Keratinocyte (primary cell): ENCODE measurements around the gene CCNI. TPM values are rescaled to one million over a fixed set of nuclear protein-coding genes. Genes with fewer than 3 reads are reported as not detected.
"Not testable (repeated sequence)": the region's sequence is repeated elsewhere in the genome, so short reads cannot be mapped to it uniquely, and the experiment has no call there.

ENCODE experiments used
- DNase-seq: peaks from one replicate; pipeline ENCODE4 v3.0.0-alpha.2; 2011; ENCODE audit warnings: low read depth, missing footprints, low spot score
- FAIRE-seq: peaks from 2 replicates; lab custom pipeline; 2011; peaks lifted over from hg19 to GRCh38; lab: Jason Lieb, UNC
- H2AFZ ChIP-seq: 2 replicates; pipeline ENCODE4 v1.6.0; 2012; ENCODE audit warnings: low read length, control low read depth, inconsistent platforms; ENCODE audit not compliant: control insufficient read depth
- H3K27ac ChIP-seq: 2 replicates; pipeline ENCODE4 v1.5.1; 2011; ENCODE audit warnings: low read length; ENCODE audit not compliant: control insufficient read depth, insufficient read depth
- H3K27me3 ChIP-seq: 3 replicates; pipeline ENCODE4 v1.6.0; 2011; ENCODE audit warnings: low read length; ENCODE audit not compliant: control insufficient read depth, insufficient read depth; ENCODE audit errors: extremely low read depth
- H3K36me3 ChIP-seq, 2 experiments: 2 replicates in 1 of 2; 3 replicates in 1 of 2; pipeline ENCODE4 v1.5.1; 2011; ENCODE audit warnings: low read length in 2 of 2, mild to moderate bottlenecking in 1 of 2; ENCODE audit not compliant: control insufficient read depth in 2 of 2, insufficient read depth in 2 of 2; ENCODE audit errors: extremely low read depth in 1 of 2
- H3K4me1 ChIP-seq: 3 replicates; pipeline ENCODE4 v1.5.1; 2011; ENCODE audit warnings: low read length; ENCODE audit not compliant: control insufficient read depth, insufficient read depth; ENCODE audit errors: extremely low read depth
- H3K4me2 ChIP-seq: 3 replicates; pipeline ENCODE4 v1.6.0; 2011; ENCODE audit warnings: low read depth, low read length; ENCODE audit not compliant: control insufficient read depth, insufficient read depth; ENCODE audit errors: extremely low read depth
- H3K4me3 ChIP-seq, 3 experiments: fragments of 200-600 bp in 1 of 3; sonication (generic) in 1 of 3; 2 replicates in 2 of 3; 3 replicates in 1 of 3; pipeline ENCODE4 v1.5.1; 2011 to 2016; ENCODE audit warnings: low read length in 3 of 3, mild to moderate bottlenecking in 3 of 3, control low read depth in 2 of 3, inconsistent platforms in 1 of 3, low read depth in 1 of 3, mixed read lengths in 1 of 3, mixed run types in 1 of 3, moderate library complexity in 1 of 3; ENCODE audit not compliant: control insufficient read depth in 2 of 3, insufficient read depth in 2 of 3; ENCODE audit errors: extremely low read depth in 1 of 3
- H3K79me2 ChIP-seq: 2 replicates; pipeline ENCODE4 v1.6.0; 2012; ENCODE audit warnings: low read length; ENCODE audit not compliant: control insufficient read depth, insufficient read depth
- H3K9ac ChIP-seq: 3 replicates; pipeline ENCODE4 v1.6.0; 2011; ENCODE audit warnings: low read length; ENCODE audit not compliant: control insufficient read depth, insufficient read depth; ENCODE audit errors: extremely low read depth
- H3K9me1 ChIP-seq: 3 replicates; pipeline ENCODE4 v1.6.0; 2011; ENCODE audit warnings: low read length; ENCODE audit not compliant: control insufficient read depth, insufficient read depth; ENCODE audit errors: extremely low read depth
- H3K9me3 ChIP-seq: 2 replicates; pipeline ENCODE4 v1.5.1; 2012; ENCODE audit warnings: low read depth, low read length; ENCODE audit not compliant: control insufficient read depth
- H4K20me1 ChIP-seq: 3 replicates; pipeline ENCODE4 v1.6.0; 2011; ENCODE audit warnings: low read length; ENCODE audit not compliant: control insufficient read depth, insufficient read depth; ENCODE audit errors: extremely low read depth
- CTCF ChIP-seq, 3 experiments: IDR thresholded peaks in 1 of 3; conservative IDR thresholded peaks in 1 of 3; optimal IDR thresholded peaks in 1 of 3; 2 replicates in 2 of 3; 3 replicates in 1 of 3; pipeline versions ENCODE3 to v1.5.1; 2011; ENCODE audit warnings: low read length in 3 of 3, mild to moderate bottlenecking in 3 of 3, moderate library complexity in 2 of 3, control low read depth in 1 of 3, inconsistent platforms in 1 of 3; ENCODE audit not compliant: insufficient read depth in 2 of 3; ENCODE audit errors: extremely low read depth in 1 of 3
- EZH2 ChIP-seq: IDR thresholded peaks from one replicate; pipeline ENCODE4 v1.6.1; 2012; ENCODE audit warnings: inconsistent platforms, mild to moderate bottlenecking, low read length, moderate library complexity
- dilution Hi-C: fragments of 300-500 bp; cut with MboI; formaldehyde crosslinking; loops from one replicate; pipeline ENCODE4 v1.7.0; 2020; ENCODE audit warnings: low sequenced_read_pairs; ENCODE audit not compliant: extremely low pct_ligation_motif_present
- polyA plus RNA-seq, 5 experiments: library from polyadenylated mRNA; depleted of rRNA in 3 of 5; stranded (reverse) in 3 of 5; stranded (forward) in 1 of 5; unstranded in 1 of 5; fragments of >200 nt; gene quantifications; 1 replicate in 1 of 5; 2 replicates in 3 of 5; 3 replicates in 1 of 5; pipeline versions ENCODE4 v1.2.1 to v1.2.3, GENCODE V29; 2011 to 2012; ENCODE audit warnings: missing spikeins in 2 of 5, low read depth in 1 of 5, low replicate concordance in 1 of 5

Gene CCNI
- polyA plus RNA-seq, 1 donor (not counting 4 experiments of a cell fraction or from before 2014, with no cell fraction given): 150 TPM

- dilution Hi-C loops: no loop called here
- DNase-seq (no peak), FAIRE-seq (no peak)
- Histone ChIP-seq H4K20me1 (no peaks in the 10 kb centered on the region), H3K9me3 (no peaks in the 10 kb centered on the region), H3K79me2 (no peaks in the 10 kb centered on the region), H2AFZ (no peak overlapping the region), H3K9me1 (no peaks in the 10 kb centered on the region), H3K27me3 (no peaks in the 10 kb centered on the region), H3K4me3 (no peak overlapping the region), H3K27ac (no peak overlapping the region), H3K36me3 (peaks cover 9 to 10% of the 10 kb centered on the region in 2 experiments), H3K9ac (no peak overlapping the region), H3K4me1 (no peaks in the 10 kb centered on the region), H3K4me2 (no peak overlapping the region)
- no peak for TF ChIP-seq EZH2
- TF ChIP-seq CTCF (optimal IDR thresholded peaks at IDR 0.05 in 1 of 3, IDR thresholded peaks at IDR 0.05 in 1 of 3, conservative IDR thresholded peaks at IDR 0.05 in 1 of 3; ENCODE audit: extremely low read depth in 1 of 3, insufficient read depth in 2 of 3, low read length in 3 of 3): no peak
Observed at GRCh38 chr4:77037736-77038135, 38.1 kb downstream of the CCNI start.

- H3K27me3 ChIP-seq, H3K79me2 ChIP-seq, H3K4me1 ChIP-seq, H3K4me3 ChIP-seq, FAIRE-seq, H3K9ac ChIP-seq, H4K20me1 ChIP-seq, H2AFZ ChIP-seq, dilution Hi-C loops, DNase-seq, H3K4me2 ChIP-seq, H3K27ac ChIP-seq, H3K9me1 ChIP-seq, H3K9me3 ChIP-seq: not testable (repeated sequence)
- peaks cover 10 to 11% of the 10 kb centered on the region in 2 experiments for H3K36me3 ChIP-seq
Observed at GRCh38 chr4:77037168-77037567, 38.6 kb downstream of the CCNI start.

GRCh38 chr4:77036206-77036605 is 39.6 kb downstream of the CCNI start:
- TF ChIP-seq EZH2: no peak
- no peak for TF ChIP-seq CTCF (optimal IDR thresholded peaks at IDR 0.05 in 1 of 3, IDR thresholded peaks at IDR 0.05 in 1 of 3, conservative IDR thresholded peaks at IDR 0.05 in 1 of 3; ENCODE audit: extremely low read depth in 1 of 3, insufficient read depth in 2 of 3, low read length in 3 of 3)
- DNase-seq (no peak), FAIRE-seq (no peak)
- dilution Hi-C loops: no loop called here
- no peaks in the 10 kb centered on the region for H3K9me1 ChIP-seq
- H3K36me3 ChIP-seq: peaks cover 14 to 15% of the 10 kb centered on the region in 2 experiments
- no peak overlapping the region for H3K4me2 ChIP-seq
- H3K27me3 ChIP-seq: no peaks in the 10 kb centered on the region
- H3K27ac ChIP-seq: no peak overlapping the region
- no peak overlapping the region for H2AFZ ChIP-seq
- no peak overlapping the region for H3K4me3 ChIP-seq
- H3K79me2 ChIP-seq: no peaks in the 10 kb centered on the region
- no peak overlapping the region for H3K9ac ChIP-seq
- no peaks in the 10 kb centered on the region for H3K9me3 ChIP-seq
- no peaks in the 10 kb centered on the region for H4K20me1 ChIP-seq
- no peaks in the 10 kb centered on the region for H3K4me1 ChIP-seq
